ENCODE data around the gene STX3. TPM values are rescaled to one million over a fixed set of nuclear protein-coding genes. Genes with fewer than 3 reads are reported as not detected.
"Not testable (repeated sequence)": the region's sequence is repeated elsewhere in the genome, so short reads cannot be mapped to it uniquely, and the experiment has no call there.

The STX3 gene
- total RNA-seq, 2 experiments from 2014 or later: 39.6 to 42.0 TPM

- peaks cover 15% of the 10 kb centered on the region for H3K4me1 Mint-ChIP-seq
- no peaks in the 10 kb centered on the region for H3K9me3 Mint-ChIP-seq
- CTCF ChIA-PET: interaction anchor here (1.0 to 4.1 kb wide), 5 partner anchors 14 to 48 kb away, joined by 3 to 30 read pairs (median 4); partner anchors contain the start of gene STX3
- peaks cover 26% of the 10 kb centered on the region for H3K36me3 Mint-ChIP-seq (ENCODE audit: low read depth)
- H3K27me3 Mint-ChIP-seq: no peaks in the 10 kb centered on the region
- no peak overlapping the region for H3K27ac Mint-ChIP-seq
- H3K4me3 Mint-ChIP-seq: no peak overlapping the region
- POLR2A ChIA-PET: no interaction called here
- peak; percentile 79 for DNase-seq
These were observed 47.5 kb downstream of the STX3 start for GRCh38 chr11:59802639-59803176.

- no peaks in the 10 kb centered on the region for H3K27me3 Mint-ChIP-seq
- DNase-seq: no peak
- peaks cover 22% of the 10 kb centered on the region for H3K4me1 Mint-ChIP-seq
- ChIA-PET CTCF (interaction anchor here (0.6 kb wide), 1 partner anchor 112 kb away, joined by 3 read pairs; no protein-coding TSS in a partner anchor), POLR2A (no interaction called here)
- H3K27ac Mint-ChIP-seq: no peak overlapping the region
- H3K36me3 Mint-ChIP-seq (ENCODE audit: low read depth): peaks cover 28% of the 10 kb centered on the region
- H3K9me3 Mint-ChIP-seq: no peaks in the 10 kb centered on the region
- H3K4me3 Mint-ChIP-seq: no peak overlapping the region
These were observed 48.9 kb downstream of the STX3 start for GRCh38 chr11:59804061-59804460.

GRCh38 chr11:59807047-59807610 lies 52.0 kb downstream of the STX3 start:
- Mint-ChIP-seq H3K4me1 (peaks cover 31% of the 10 kb centered on the region), H3K9me3 (peaks cover 5% of the 10 kb centered on the region), H3K27ac (no peak overlapping the region), H3K27me3 (no peaks in the 10 kb centered on the region), H3K36me3 (ENCODE audit: low read depth) (peaks cover 31% of the 10 kb centered on the region), H3K4me3 (no peak overlapping the region)
- CTCF ChIA-PET: interaction anchor here (0.6 to 1.2 kb wide), 2 partner anchors 42 to 1837 kb away, joined by 3 read pairs; no protein-coding TSS in a partner anchor
- DNase-seq: no peak
- POLR2A ChIA-PET: no interaction called here

- Mint-ChIP-seq H3K4me3 (peak within 1 kb of the TSS; percentile 95), H3K27ac (peak within 1 kb of the TSS; percentile 96), H3K9me3 (peaks cover 8% of the 10 kb centered on the region), H3K27me3 (no peaks in the 10 kb centered on the region), H3K4me1 (peaks cover 40% of the 10 kb centered on the region), H3K36me3 (ENCODE audit: low read depth) (peaks cover 34% of the 10 kb centered on the region)
- POLR2A ChIA-PET: interaction anchor here (0.6 kb wide), 1 partner anchor 14 kb away, joined by 5 read pairs; no protein-coding TSS in a partner anchor
- peak; percentile 93 for DNase-seq
- CTCF ChIA-PET: interaction anchor here (0.9 to 1.3 kb wide), 3 partner anchors 9 to 56 kb away, joined by 3 read pairs; partner anchors contain the start of gene STX3
These were observed 55.2 kb downstream of the STX3 start, which contains the start of gene MRPL16 for GRCh38 chr11:59810189-59810910. Gene MRPL16, minus strand, starts transcription at chr11:59810778. Its CDS starts 120 bp downstream, at chr11:59810658.

GRCh38 chr11:59810911-59811259 lies 55.7 kb downstream of the STX3 start:
- H3K27ac Mint-ChIP-seq: peak overlapping the region; percentile 96
- H3K27me3 Mint-ChIP-seq: no peaks in the 10 kb centered on the region
- ChIA-PET POLR2A (no interaction called here), CTCF (interaction anchor here (1.0 kb wide), 1 partner anchor 56 kb away, joined by 3 read pairs; the partner anchor contains the start of gene STX3)
- DNase-seq: no peak
- peaks cover 8% of the 10 kb centered on the region for H3K9me3 Mint-ChIP-seq
- H3K4me3 Mint-ChIP-seq: peak overlapping the region; percentile 95
- peaks cover 40% of the 10 kb centered on the region for H3K4me1 Mint-ChIP-seq
- H3K36me3 Mint-ChIP-seq (ENCODE audit: low read depth): peaks cover 34% of the 10 kb centered on the region

- ChIA-PET POLR2A (no interaction called here), CTCF (interaction anchor here (0.6 kb wide), 1 partner anchor 1153 kb away, joined by 4 read pairs; no protein-coding TSS in a partner anchor)
- Mint-ChIP-seq H3K36me3 (ENCODE audit: low read depth) (peaks cover 23% of the 10 kb centered on the region), H3K27ac (no peak overlapping the region), H3K4me3 (no peak overlapping the region), H3K27me3 (no peaks in the 10 kb centered on the region), H3K4me1 (peaks cover 40% of the 10 kb centered on the region), H3K9me3 (peaks cover 8% of the 10 kb centered on the region)
- no peak for DNase-seq
These were observed 57.0 kb downstream of the STX3 start for GRCh38 chr11:59812220-59812619.

- Mint-ChIP-seq H3K4me3 (no peak overlapping the region), H3K27me3 (no peaks in the 10 kb centered on the region), H3K27ac (peak overlapping the region; percentile 57), H3K9me3 (peaks cover 8% of the 10 kb centered on the region), H3K36me3 (ENCODE audit: low read depth) (peaks cover 19% of the 10 kb centered on the region), H3K4me1 (peaks cover 43% of the 10 kb centered on the region)
- ChIA-PET POLR2A (no interaction called here), CTCF (no interaction called here)
- DNase-seq: no peak
These were observed 58.2 kb downstream of the STX3 start for GRCh38 chr11:59813364-59813763.

GRCh38 chr11:59814021-59814420 lies 58.8 kb downstream of the STX3 start:
- POLR2A ChIA-PET: no interaction called here
- no peak for DNase-seq

GRCh38 chr11:59815754-59816153 lies 60.6 kb downstream of the STX3 start:
- Mint-ChIP-seq H3K4me1 (peaks cover 38% of the 10 kb centered on the region), H3K9me3 (peaks cover 8% of the 10 kb centered on the region), H3K27ac (no peak overlapping the region), H3K36me3 (ENCODE audit: low read depth) (peaks cover 15% of the 10 kb centered on the region), H3K4me3 (no peak overlapping the region), H3K27me3 (no peaks in the 10 kb centered on the region)
- ChIA-PET POLR2A (no interaction called here), CTCF (interaction anchor here (0.6 to 0.7 kb wide), 2 partner anchors 361 to 532 kb away, joined by 3 read pairs; no protein-coding TSS in a partner anchor)
- DNase-seq: no peak

More at GRCh38 chr11:59814021-59814420, 58.8 kb downstream of the STX3 start:
- H3K4me1 Mint-ChIP-seq: peaks cover 45% of the 10 kb centered on the region
- peaks cover 8% of the 10 kb centered on the region for H3K9me3 Mint-ChIP-seq
- no peaks in the 10 kb centered on the region for H3K27me3 Mint-ChIP-seq
- peak overlapping the region; percentile 82 for H3K27ac Mint-ChIP-seq
- CTCF ChIA-PET: no interaction called here
- peaks cover 15% of the 10 kb centered on the region for H3K36me3 Mint-ChIP-seq (ENCODE audit: low read depth)
- peak overlapping the region; percentile 24 for H3K4me3 Mint-ChIP-seq

GRCh38 chr11:59816434-59816833 lies 61.3 kb downstream of the STX3 start:
- CTCF ChIA-PET: interaction anchor here (0.6 to 1.6 kb wide), 4 partner anchors 14 to 532 kb away, joined by 3 to 7 read pairs (median 4); no protein-coding TSS in a partner anchor
- H3K4me3 Mint-ChIP-seq; H3K9me3 Mint-ChIP-seq; POLR2A ChIA-PET; H3K27me3 Mint-ChIP-seq; H3K27ac Mint-ChIP-seq; DNase-seq; H3K36me3 Mint-ChIP-seq (ENCODE audit: low read depth): not testable (repeated sequence)
- peaks cover 31% of the 10 kb centered on the region for H3K4me1 Mint-ChIP-seq

- H3K27me3 Mint-ChIP-seq: no peaks in the 10 kb centered on the region
- no peak for DNase-seq
- ChIA-PET CTCF (interaction anchor here (0.6 kb wide), 1 partner anchor 17 kb away, joined by 4 read pairs; no protein-coding TSS in a partner anchor), POLR2A (no interaction called here)
- no peaks in the 10 kb centered on the region for H3K9me3 Mint-ChIP-seq
- H3K36me3 Mint-ChIP-seq (ENCODE audit: low read depth): peaks cover 7% of the 10 kb centered on the region
- H3K27ac Mint-ChIP-seq: peak overlapping the region; percentile 11
- peaks cover 28% of the 10 kb centered on the region for H3K4me1 Mint-ChIP-seq
- H3K4me3 Mint-ChIP-seq: no peak overlapping the region
These were observed 63.4 kb downstream of the STX3 start for GRCh38 chr11:59818572-59818971.

- CTCF ChIA-PET: interaction anchor here (0.9 to 1.2 kb wide), 3 partner anchors 15 to 98 kb away, joined by 3 to 5 read pairs (median 5); no protein-coding TSS in a partner anchor
- Mint-ChIP-seq H3K4me3 (no peak overlapping the region), H3K27me3 (no peaks in the 10 kb centered on the region), H3K36me3 (ENCODE audit: low read depth) (no peaks in the 10 kb centered on the region), H3K4me1 (peaks cover 15% of the 10 kb centered on the region), H3K9me3 (no peaks in the 10 kb centered on the region), H3K27ac (no peak overlapping the region)
- peak; percentile 49 for DNase-seq
- POLR2A ChIA-PET: no interaction called here
These were observed 67.9 kb downstream of the STX3 start for GRCh38 chr11:59822989-59823566.

All from activated CD4-positive, alpha-beta T cell treated with anti-CD3 and anti-CD28 coated beads, Interleukin-2, amount 10 ng/mL, durations not matched to agents 7 days and 5 days (primary cell).